ENCODE results near the gene CAGE1. TPM values are rescaled to one million over a fixed set of nuclear protein-coding genes. Genes with fewer than 3 reads are reported as not detected.

Gene CAGE1
- total RNA-seq, 2 experiments from 2014 or later = 0.27 to 1.1 TPM

DNA sequence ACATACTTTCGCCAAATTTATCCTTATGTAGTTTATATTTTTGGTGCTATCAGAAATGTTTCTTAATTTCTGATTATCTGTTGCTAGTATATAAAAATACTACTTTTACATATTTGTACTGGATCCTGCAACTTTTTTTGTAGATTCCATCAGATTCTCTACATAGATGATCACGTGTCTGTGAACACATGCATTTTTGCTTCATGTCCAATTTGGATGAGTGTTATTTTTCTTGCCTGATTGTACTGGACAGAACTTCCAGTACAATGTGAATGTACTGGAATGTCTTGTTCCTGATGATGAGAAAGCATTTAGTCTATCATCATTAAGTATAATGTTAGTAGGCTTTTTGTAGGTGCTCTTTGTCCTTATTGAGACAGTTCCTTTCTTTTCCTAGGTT is 51.5 kb downstream of the CAGE1 start:
- H3K36me3 ChIP-seq (ENCODE audit: insufficient read depth, low read length) = no peaks in the 10 kb centered on the region
- no peaks in the 10 kb centered on the region for H3K79me2 ChIP-seq (ENCODE audit: insufficient read depth, low read depth, low read length)
- no peak for TF ChIP-seq EZH2phosphoT487 (IDR thresholded peaks at IDR 0.05; ENCODE audit: borderline replicate concordance, low read depth, low read length)
- TF ChIP-seq, protein P1, sequence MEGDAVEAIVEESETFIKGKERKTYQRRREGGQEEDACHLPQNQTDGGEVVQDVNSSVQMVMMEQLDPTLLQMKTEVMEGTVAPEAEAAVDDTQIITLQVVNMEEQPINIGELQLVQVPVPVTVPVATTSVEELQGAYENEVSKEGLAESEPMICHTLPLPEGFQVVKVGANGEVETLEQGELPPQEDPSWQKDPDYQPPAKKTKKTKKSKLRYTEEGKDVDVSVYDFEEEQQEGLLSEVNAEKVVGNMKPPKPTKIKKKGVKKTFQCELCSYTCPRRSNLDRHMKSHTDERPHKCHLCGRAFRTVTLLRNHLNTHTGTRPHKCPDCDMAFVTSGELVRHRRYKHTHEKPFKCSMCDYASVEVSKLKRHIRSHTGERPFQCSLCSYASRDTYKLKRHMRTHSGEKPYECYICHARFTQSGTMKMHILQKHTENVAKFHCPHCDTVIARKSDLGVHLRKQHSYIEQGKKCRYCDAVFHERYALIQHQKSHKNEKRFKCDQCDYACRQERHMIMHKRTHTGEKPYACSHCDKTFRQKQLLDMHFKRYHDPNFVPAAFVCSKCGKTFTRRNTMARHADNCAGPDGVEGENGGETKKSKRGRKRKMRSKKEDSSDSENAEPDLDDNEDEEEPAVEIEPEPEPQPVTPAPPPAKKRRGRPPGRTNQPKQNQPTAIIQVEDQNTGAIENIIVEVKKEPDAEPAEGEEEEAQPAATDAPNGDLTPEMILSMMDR (conservative IDR thresholded peaks at IDR 0.05; ENCODE audit: low read length) = no peak
- H3K4me1 ChIP-seq (ENCODE audit: insufficient read depth, low read length, poor library complexity, severe bottlenecking) = no peaks in the 10 kb centered on the region
- H3K4me3 ChIP-seq (ENCODE audit: low read depth, low read length, poor library complexity, severe bottlenecking) = no peak overlapping the region
- H2AFZ ChIP-seq (ENCODE audit: low read length) = no peak overlapping the region
- intact Hi-C loops (cut with micrococcal nuclease; ENCODE audit: unreplicated experiment) = loop anchor here (1.0 kb wide), 1 partner anchor 62 kb away; no protein-coding TSS in a partner anchor
- DNase-seq (ENCODE audit: low spot score) = no peak
- no peak overlapping the region for H3K27ac ChIP-seq (ENCODE audit: low read depth, low read length, poor library complexity, severe bottlenecking)
- no TSS peak for BruUV-seq (replicated peaks)
- no peak overlapping the region for H3K4me2 ChIP-seq (ENCODE audit: low read length)
- CTCF ChIA-PET (ENCODE audit: unreplicated experiment) = no interaction called here
- H4K20me1 ChIP-seq (ENCODE audit: insufficient read depth, low read length) = no peaks in the 10 kb centered on the region
- H3K9me2 ChIP-seq (ENCODE audit: insufficient read depth, low read length) = no peaks in the 10 kb centered on the region
- POLR2A ChIA-PET = no interaction called here
- H3K9me3 ChIP-seq (ENCODE audit: low read length) = no peaks in the 10 kb centered on the region

DNA sequence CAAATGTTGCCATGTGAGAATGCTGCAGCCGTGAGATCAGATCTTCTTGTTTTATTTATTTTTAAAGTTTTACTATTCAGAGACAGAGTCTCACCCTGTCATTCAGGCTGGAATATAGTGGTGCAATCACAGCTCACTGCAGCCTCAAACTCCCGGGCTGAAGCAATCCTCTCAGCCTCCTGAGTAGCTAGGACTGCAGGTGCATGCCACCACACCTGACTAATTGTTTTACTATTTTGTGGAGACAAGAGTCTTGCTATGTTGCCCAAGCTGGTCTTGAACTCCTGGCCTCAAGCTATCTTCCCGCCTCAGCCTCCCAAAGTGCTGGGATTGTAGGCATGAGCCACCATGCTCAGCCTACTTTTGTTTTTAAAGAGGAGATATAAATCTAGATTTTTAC is 54.0 kb downstream of the CAGE1 start:
- Histone ChIP-seq H2AFZ (ENCODE audit: low read length) (no peak overlapping the region), H3K79me2 (ENCODE audit: insufficient read depth, low read depth, low read length) (no peaks in the 10 kb centered on the region), H3K9me3 (ENCODE audit: low read length) (no peaks in the 10 kb centered on the region), H3K4me1 (ENCODE audit: insufficient read depth, low read length, poor library complexity, severe bottlenecking) (no peaks in the 10 kb centered on the region), H3K4me2 (ENCODE audit: low read length) (no peak overlapping the region), H3K36me3 (ENCODE audit: insufficient read depth, low read length) (no peaks in the 10 kb centered on the region), H3K9me2 (ENCODE audit: insufficient read depth, low read length) (no peaks in the 10 kb centered on the region), H3K27ac (ENCODE audit: low read depth, low read length, poor library complexity, severe bottlenecking) (no peak overlapping the region), H4K20me1 (ENCODE audit: insufficient read depth, low read length) (no peaks in the 10 kb centered on the region), H3K4me3 (ENCODE audit: low read depth, low read length, poor library complexity, severe bottlenecking) (no peak overlapping the region)
- TF ChIP-seq, protein P1 (conservative IDR thresholded peaks at IDR 0.05; ENCODE audit: low read length) = no peak
- no peak for TF ChIP-seq EZH2phosphoT487 (IDR thresholded peaks at IDR 0.05; ENCODE audit: borderline replicate concordance, low read depth, low read length)
- no TSS peak for BruUV-seq (replicated peaks)
- DNase-seq (ENCODE audit: low spot score) = no peak
- ChIA-PET CTCF (ENCODE audit: unreplicated experiment) (no interaction called here), POLR2A (interaction anchor here (1.1 to 2.6 kb wide), 2 partner anchors 11 to 58 kb away, joined by 3 to 9 read pairs; no protein-coding TSS in a partner anchor)
- intact Hi-C loops (cut with micrococcal nuclease; ENCODE audit: unreplicated experiment) = no loop called here

DNA sequence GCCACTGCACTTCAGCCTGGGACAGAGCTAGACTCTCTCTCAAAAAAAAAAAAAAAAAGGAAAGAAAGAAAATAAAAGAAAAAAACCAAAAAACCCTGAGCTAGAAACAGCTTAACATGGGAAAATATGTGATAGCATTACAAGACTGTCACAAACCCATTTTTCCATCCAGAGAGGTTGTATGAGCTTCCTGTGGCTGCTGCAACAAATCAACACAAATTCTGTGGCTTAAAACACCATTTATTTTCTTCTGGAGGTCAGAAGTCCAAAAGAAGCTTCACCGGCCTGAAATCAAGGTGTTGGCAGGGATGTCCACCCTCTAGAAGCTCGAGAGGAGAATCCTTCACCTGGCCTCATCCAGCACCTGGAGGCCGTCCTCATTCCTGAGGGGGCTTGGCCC is 54.9 kb downstream of the CAGE1 start:
- intact Hi-C loops (cut with micrococcal nuclease; ENCODE audit: unreplicated experiment) = no loop called here
- H3K9me3 ChIP-seq (ENCODE audit: low read length) = no peaks in the 10 kb centered on the region
- no peak overlapping the region for H3K27ac ChIP-seq (ENCODE audit: low read depth, low read length, poor library complexity, severe bottlenecking)
- H3K4me3 ChIP-seq (ENCODE audit: low read depth, low read length, poor library complexity, severe bottlenecking) = no peak overlapping the region
- H4K20me1 ChIP-seq (ENCODE audit: insufficient read depth, low read length) = no peaks in the 10 kb centered on the region
- H3K79me2 ChIP-seq (ENCODE audit: insufficient read depth, low read depth, low read length) = no peaks in the 10 kb centered on the region
- H3K4me2 ChIP-seq (ENCODE audit: low read length) = no peak overlapping the region
- POLR2A ChIA-PET = interaction anchor here (0.6 to 2.6 kb wide), 3 partner anchors 10 to 196 kb away, joined by 3 to 9 read pairs (median 3); no protein-coding TSS in a partner anchor
- CTCF ChIA-PET (ENCODE audit: unreplicated experiment) = no interaction called here
- no peak for DNase-seq (ENCODE audit: low spot score)
- no TSS peak for BruUV-seq (replicated peaks)
- no peaks in the 10 kb centered on the region for H3K4me1 ChIP-seq (ENCODE audit: insufficient read depth, low read length, poor library complexity, severe bottlenecking)
- no peaks in the 10 kb centered on the region for H3K36me3 ChIP-seq (ENCODE audit: insufficient read depth, low read length)
- H2AFZ ChIP-seq (ENCODE audit: low read length) = no peak overlapping the region
- H3K9me2 ChIP-seq (ENCODE audit: insufficient read depth, low read length) = no peaks in the 10 kb centered on the region
- TF ChIP-seq, protein P1 (conservative IDR thresholded peaks at IDR 0.05; ENCODE audit: low read length) = no peak
- TF ChIP-seq EZH2phosphoT487 (IDR thresholded peaks at IDR 0.05; ENCODE audit: borderline replicate concordance, low read depth, low read length) = no peak

Measured in OCI-LY7 (cell line).